MCF 10A (cell line): ENCODE data around the gene MT1E. TPM values are rescaled to one million over a fixed set of nuclear protein-coding genes. Genes with fewer than 3 reads are reported as not detected.

ENCODE experiments used
- BruUV-seq: library from RNA; stranded (reverse); fragments of 400-500 nt; replicated peaks from 2 replicates; lab custom pipeline; 2021; lab: Mats Ljungman, UMichigan
- CTCF ChIA-PET: fragments of 300-600 bp; sonication (Branson Sonifier 250); formaldehyde crosslinking; extraction: SDS; loops from one replicate; lab custom pipeline; 2021; ENCODE audit warnings: antibody characterized with exemption, inconsistent platforms; lab: Yijun Ruan, JAX
- POLR2A ChIA-PET: fragments of 300-600, 350-650 bp; sonication (Branson Sonifier 250); formaldehyde crosslinking; extraction: SDS; loops from one replicate; lab custom pipeline; 2020; ENCODE audit warnings: antibody characterized with exemption, inconsistent platforms; lab: Yijun Ruan, JAX
- DNase-seq: peaks from one replicate; pipeline ENCODE4 v3.0.0-alpha.2; 2018; ENCODE audit not compliant: unreplicated experiment
- H3K27ac Mint-ChIP-seq: one replicate; pipeline ENCODE4 v1.8.0; 2022; ENCODE audit warnings: mild to moderate bottlenecking, low read depth, mixed read lengths; ENCODE audit not compliant: unreplicated experiment
- H3K27me3 Mint-ChIP-seq: one replicate; pipeline ENCODE4 v1.8.0; 2022; ENCODE audit warnings: mixed read lengths; ENCODE audit not compliant: insufficient read depth, unreplicated experiment
- H3K36me3 Mint-ChIP-seq: one replicate; pipeline ENCODE4 v1.8.0; 2022; ENCODE audit warnings: mild to moderate bottlenecking, moderate library complexity, mixed read lengths; ENCODE audit not compliant: insufficient read depth, unreplicated experiment
- H3K4me1 Mint-ChIP-seq: one replicate; pipeline ENCODE4 v1.8.0; 2022; ENCODE audit warnings: mixed read lengths; ENCODE audit not compliant: insufficient read depth, unreplicated experiment
- H3K4me3 Mint-ChIP-seq: one replicate; pipeline ENCODE4 v1.8.0; 2022; ENCODE audit warnings: mild to moderate bottlenecking, moderate library complexity, mixed read lengths; ENCODE audit not compliant: unreplicated experiment
- H3K9me3 Mint-ChIP-seq: one replicate; pipeline ENCODE4 v1.8.0; 2022; ENCODE audit warnings: mixed read lengths; ENCODE audit not compliant: unreplicated experiment
- CTCF ChIP-seq: fragments of 200-600 bp; IDR thresholded peaks from one replicate; pipeline ENCODE4 v1.8.0; 2022; ENCODE audit warnings: antibody characterized with exemption, mild to moderate bottlenecking; ENCODE audit not compliant: unreplicated experiment
- intact Hi-C: fragments of 100-400 bp; cut with micrococcal nuclease; formaldehyde crosslinking; loops from 2 replicates; pipeline ENCODE4 v1.14.1; 2022
- total RNA-seq: library from RNA; stranded (reverse); gene quantifications from 2 replicates; pipeline ENCODE4 v1.2.3, GENCODE V29; 2022

MT1E gene
- total RNA-seq, 1 experiment from 2014 or later = 934 TPM

- no peaks in the 10 kb centered on the region for H3K36me3 Mint-ChIP-seq
- POLR2A ChIA-PET = interaction anchor here (0.6 to 2.1 kb wide), 8 partner anchors 9 to 298 kb away, joined by 3 to 11 read pairs (median 4); partner anchors contain the start of genes MT1E and MT2A
- no peaks in the 10 kb centered on the region for H3K9me3 Mint-ChIP-seq
- TF ChIP-seq CTCF = no peak
- no TSS peak for BruUV-seq
- H3K4me1 Mint-ChIP-seq = peaks cover 20% of the 10 kb centered on the region
- intact Hi-C loops = no loop called here
- no peak within 1 kb of the TSS for H3K4me3 Mint-ChIP-seq
- no peaks in the 10 kb centered on the region for H3K27me3 Mint-ChIP-seq
- no peak within 1 kb of the TSS for H3K27ac Mint-ChIP-seq
- CTCF ChIA-PET = interaction anchor here (0.6 kb wide), 1 partner anchor 324 kb away, joined by 4 read pairs; no protein-coding TSS in a partner anchor
- no peak for DNase-seq
Observed at GRCh38 chr16:56637814-56638750, 12.5 kb downstream of the MT1E start, which contains the start of gene MT1A. Gene MT1A (plus strand): TSS chr16:56638666. CDS start chr16:56638739, 73 bp downstream.

GRCh38 chr16:56639045-56639444 lies 13.5 kb downstream of the MT1E start:
- CTCF ChIA-PET = interaction anchor here (2.1 kb wide), 1 partner anchor 63 kb away, joined by 7 read pairs; no protein-coding TSS in a partner anchor
- Mint-ChIP-seq H3K27ac (no peak overlapping the region), H3K36me3 (no peaks in the 10 kb centered on the region), H3K27me3 (no peaks in the 10 kb centered on the region), H3K9me3 (no peaks in the 10 kb centered on the region), H3K4me1 (peaks cover 13% of the 10 kb centered on the region), H3K4me3 (no peak overlapping the region)
- no peak for DNase-seq
- intact Hi-C loops = no loop called here
- BruUV-seq = no TSS peak
- POLR2A ChIA-PET = interaction anchor here (1.0 to 2.1 kb wide), 3 partner anchors 11 to 44 kb away, joined by 3 to 6 read pairs (median 4); partner anchors contain the start of genes MT1X and MT2A
- TF ChIP-seq CTCF = no peak

GRCh38 chr16:56640076-56640475 lies 14.5 kb downstream of the MT1E start:
- H3K27me3 Mint-ChIP-seq = no peaks in the 10 kb centered on the region
- CTCF ChIA-PET = interaction anchor here (0.6 to 2.1 kb wide), 3 partner anchors 29 to 62 kb away, joined by 3 to 7 read pairs (median 3); no protein-coding TSS in a partner anchor
- peak overlapping the region; percentile 23 for H3K27ac Mint-ChIP-seq
- TF ChIP-seq CTCF = no peak
- H3K4me1 Mint-ChIP-seq = peaks cover 12% of the 10 kb centered on the region
- POLR2A ChIA-PET = interaction anchor here (1.0 to 2.5 kb wide), 5 partner anchors 9 to 43 kb away, joined by 3 to 14 read pairs (median 5); partner anchors contain the start of genes MT1E and MT1X
- no peaks in the 10 kb centered on the region for H3K36me3 Mint-ChIP-seq
- no peak overlapping the region for H3K4me3 Mint-ChIP-seq
- H3K9me3 Mint-ChIP-seq = no peaks in the 10 kb centered on the region
- no TSS peak for BruUV-seq
- no peak for DNase-seq
- intact Hi-C loops = loop anchor here (5.0 kb wide), 2 partner anchors 33 to 128 kb away; partner anchors contain the start of gene MT2A

GRCh38 chr16:56641166-56641565 lies 15.6 kb downstream of the MT1E start:
- CTCF ChIA-PET = interaction anchor here (0.6 to 1.0 kb wide), 2 partner anchors 15 to 39 kb away, joined by 3 read pairs; no protein-coding TSS in a partner anchor
- POLR2A ChIA-PET = interaction anchor here (0.6 to 2.5 kb wide), 6 partner anchors 8 to 123 kb away, joined by 3 to 14 read pairs (median 6); partner anchors contain the start of genes MT1E and MT1X
- no peaks in the 10 kb centered on the region for H3K27me3 Mint-ChIP-seq

More at GRCh38 chr16:56641166-56641565, 15.6 kb downstream of the MT1E start:
- H3K4me3 Mint-ChIP-seq = no peak overlapping the region
- H3K9me3 Mint-ChIP-seq = no peaks in the 10 kb centered on the region
- intact Hi-C loops = loop anchor here (5.0 kb wide), 2 partner anchors 34 to 129 kb away; partner anchors contain the start of gene MT2A
- no TSS peak for BruUV-seq
- no peaks in the 10 kb centered on the region for H3K36me3 Mint-ChIP-seq
- no peak for TF ChIP-seq CTCF
- H3K27ac Mint-ChIP-seq = no peak overlapping the region
- no peak for DNase-seq
- peaks cover 12% of the 10 kb centered on the region for H3K4me1 Mint-ChIP-seq
